PC-3 (cell line): Measurements from ENCODE around the gene TEAD1.

Experiments
- CTCF ChIP-seq: fragments of 300-600 bp; sonication (generic); conservative IDR thresholded peaks from 2 replicates; pipeline ENCODE4 v1.5.1; 2017; ENCODE audit warnings: antibody characterized with exemption, low read depth, mild to moderate bottlenecking, low read length
- EZH2 ChIP-seq: fragments of 300-600 bp; sonication (generic); IDR thresholded peaks from one replicate; pipeline ENCODE4 v1.6.1; 2017; ENCODE audit warnings: antibody characterized with exemption, mild to moderate bottlenecking, low read length; ENCODE audit not compliant: unreplicated experiment
- EZH2phosphoT487 ChIP-seq: fragments of 300-600 bp; sonication (generic); IDR thresholded peaks from 2 replicates; pipeline ENCODE4 v1.6.1; 2018; ENCODE audit warnings: mild to moderate bottlenecking, antibody characterized with exemption, low read length, borderline replicate concordance

GRCh38 chr11:12793065-12793464 lies 118.8 kb downstream of the TEAD1 start:
- TF ChIP-seq EZH2phosphoT487 (no peak), CTCF (no peak), EZH2 (no peak)
